Sigmoid colon (tissue), 4 donors: ENCODE measurements around the gene UBTD1.

ENCODE experiments used
- EP300 ChIP-seq, 4 donors: sonication (generic); formaldehyde crosslinking; IDR thresholded peaks; one replicate each; pipeline ENCODE4 v1.6.1; 2017; ENCODE audit warnings: antibody characterized with exemption in 4 of 4
- POLR2A ChIP-seq, 2 donors: fragments of 450-650 bp; IDR thresholded peaks; one replicate each; pipeline ENCODE4 v1.6.1; 2016; ENCODE audit warnings: antibody characterized with exemption in 2 of 2, mild to moderate bottlenecking in 2 of 2, moderate library complexity in 2 of 2
- POLR2AphosphoS5 ChIP-seq, 4 donors: sonication (generic); formaldehyde crosslinking; IDR thresholded peaks; one replicate each; pipeline ENCODE4 v1.6.1; 2017; ENCODE audit warnings: antibody characterized with exemption in 4 of 4
- TF ChIP-seq, protein P1 (sequence below), 4 experiments: fragments of 450-650 bp in 3 of 4; fragments of 200-600 bp in 1 of 4; IDR thresholded peaks; one replicate each; pipeline ENCODE4 v1.5.1; 2016 to 2019; ENCODE audit warnings: antibody characterized with exemption in 4 of 4, mild to moderate bottlenecking in 3 of 4, moderate library complexity in 2 of 4

DNA sequence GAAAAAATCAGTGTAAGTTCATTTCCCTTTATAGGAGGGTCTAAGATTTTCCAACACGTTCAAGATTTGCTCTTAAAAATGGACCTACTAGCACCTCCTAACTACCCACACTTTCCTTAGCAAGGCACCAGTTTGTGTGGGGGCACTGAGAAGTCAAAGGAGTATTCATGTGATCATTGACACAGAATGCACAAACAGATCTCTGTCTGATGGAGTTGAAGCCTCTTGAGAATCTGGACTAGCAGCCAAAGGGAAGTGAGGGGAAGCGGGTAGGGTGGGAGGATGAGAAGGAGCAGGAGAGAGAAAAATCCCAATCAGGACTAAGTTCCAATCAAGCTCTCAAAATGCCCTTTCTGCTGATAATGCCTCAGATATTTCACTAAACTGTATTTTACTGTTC, 4.6 kb upstream of the UBTD1 start:
- TF ChIP-seq, protein P1, sequence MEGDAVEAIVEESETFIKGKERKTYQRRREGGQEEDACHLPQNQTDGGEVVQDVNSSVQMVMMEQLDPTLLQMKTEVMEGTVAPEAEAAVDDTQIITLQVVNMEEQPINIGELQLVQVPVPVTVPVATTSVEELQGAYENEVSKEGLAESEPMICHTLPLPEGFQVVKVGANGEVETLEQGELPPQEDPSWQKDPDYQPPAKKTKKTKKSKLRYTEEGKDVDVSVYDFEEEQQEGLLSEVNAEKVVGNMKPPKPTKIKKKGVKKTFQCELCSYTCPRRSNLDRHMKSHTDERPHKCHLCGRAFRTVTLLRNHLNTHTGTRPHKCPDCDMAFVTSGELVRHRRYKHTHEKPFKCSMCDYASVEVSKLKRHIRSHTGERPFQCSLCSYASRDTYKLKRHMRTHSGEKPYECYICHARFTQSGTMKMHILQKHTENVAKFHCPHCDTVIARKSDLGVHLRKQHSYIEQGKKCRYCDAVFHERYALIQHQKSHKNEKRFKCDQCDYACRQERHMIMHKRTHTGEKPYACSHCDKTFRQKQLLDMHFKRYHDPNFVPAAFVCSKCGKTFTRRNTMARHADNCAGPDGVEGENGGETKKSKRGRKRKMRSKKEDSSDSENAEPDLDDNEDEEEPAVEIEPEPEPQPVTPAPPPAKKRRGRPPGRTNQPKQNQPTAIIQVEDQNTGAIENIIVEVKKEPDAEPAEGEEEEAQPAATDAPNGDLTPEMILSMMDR (IDR thresholded peaks at IDR 0.05): no peak
- no peak for TF ChIP-seq POLR2A (IDR thresholded peaks at IDR 0.05)
- TF ChIP-seq POLR2AphosphoS5 (IDR thresholded peaks at IDR 0.05): no peak
- TF ChIP-seq EP300 (IDR thresholded peaks at IDR 0.05): no peak
